Suprapubic skin (tissue), 4 donors: Measurements from ENCODE around the gene CCDC87. TPM values are rescaled to one million over a fixed set of nuclear protein-coding genes. Genes with fewer than 3 reads are reported as not detected.

Experiments used
- DNase-seq, 2 donors: peaks; one replicate each; pipeline ENCODE4 v3.0.0-alpha.2; 2019; ENCODE audit warnings: low spot score in 2 of 2
- H3K27ac ChIP-seq: fragments of 200-600 bp; sonication (generic); one replicate; pipeline ENCODE4 v1.5.1; 2019
- H3K27me3 ChIP-seq: fragments of 200-600 bp; sonication (generic); one replicate; pipeline ENCODE4 v1.5.1; 2019
- H3K36me3 ChIP-seq: fragments of 200-600 bp; sonication (generic); one replicate; pipeline ENCODE4 v1.5.1; 2019
- H3K4me1 ChIP-seq: fragments of 200-600 bp; sonication (generic); one replicate; pipeline ENCODE4 v1.5.1; 2019
- H3K4me3 ChIP-seq: fragments of 200-600 bp; sonication (generic); one replicate; pipeline ENCODE4 v1.5.1; 2019; ENCODE audit warnings: mild to moderate bottlenecking
- H3K9me3 ChIP-seq: fragments of 200-600 bp; sonication (generic); one replicate; pipeline ENCODE4 v1.5.1; 2019
- CTCF ChIP-seq, 2 donors: fragments of 200-600 bp in 1 of 2; fragments of 450-650 bp in 1 of 2; sonication (generic) in 1 of 2; IDR thresholded peaks; one replicate each; pipeline ENCODE4 v1.5.1; 2016 to 2019; ENCODE audit warnings: antibody characterized with exemption in 2 of 2, mild to moderate bottlenecking in 1 of 2, moderate library complexity in 1 of 2
- EP300 ChIP-seq: sonication (generic); formaldehyde crosslinking; IDR thresholded peaks from one replicate; pipeline ENCODE4 v1.6.1; 2017; ENCODE audit warnings: antibody characterized with exemption
- POLR2A ChIP-seq, 2 donors: fragments of 450-650 bp; IDR thresholded peaks; one replicate each; pipeline ENCODE4 v1.6.1; 2017; ENCODE audit warnings: antibody characterized with exemption in 2 of 2, mild to moderate bottlenecking in 2 of 2, moderate library complexity in 2 of 2
- POLR2AphosphoS5 ChIP-seq, 3 donors: sonication (generic); formaldehyde crosslinking; IDR thresholded peaks; one replicate each; pipeline ENCODE4 v1.6.1; 2017; ENCODE audit warnings: antibody characterized with exemption in 3 of 3
- WGBS: methylation state at CpG from one replicate; pipeline ENCODE4 v1.1.5; 2018; 5-methylcytosine and 5-hydroxymethylcytosine counted together
- total RNA-seq, 4 donors: library from RNA; depleted of rRNA; stranded (reverse); fragments of >200 nt; gene quantifications; one replicate each; pipeline ENCODE4 v1.1.0, GENCODE V29; 2016

Gene CCDC87
- total RNA-seq, 4 donors from 2014 or later = 0.30 to 0.55 TPM; not detected in 2

GRCh38 chr11:66637557-66638176, 44.8 kb upstream of the CCDC87 start:
- peaks cover 58% of the 10 kb centered on the region for H3K4me1 ChIP-seq
- 42% methylated on average over 11 of the region's 12 CpGs for WGBS
- TF ChIP-seq EP300 (no peak), POLR2AphosphoS5 (IDR thresholded peaks at IDR 0.05) (no peak), CTCF (IDR thresholded peaks at IDR 0.05) (no peak), POLR2A (IDR thresholded peaks at IDR 0.05) (no peak)

GRCh38 chr11:66636411-66636810, 43.5 kb upstream of the CCDC87 start:
- DNase-seq = no peak
- Histone ChIP-seq H3K4me1 (peaks cover 45% of the 10 kb centered on the region), H3K36me3 (peaks cover 19% of the 10 kb centered on the region)

More at GRCh38 chr11:66637557-66638176, 44.8 kb upstream of the CCDC87 start:
- Histone ChIP-seq H3K27ac (peak overlapping the region; percentile 78), H3K27me3 (no peaks in the 10 kb centered on the region), H3K9me3 (no peaks in the 10 kb centered on the region), H3K36me3 (peaks cover 25% of the 10 kb centered on the region), H3K4me3 (peak overlapping the region; percentile 62)
- DNase-seq = no peak

GRCh38 chr11:66632952-66633351, 40.1 kb upstream of the CCDC87 start:
- H3K4me1 ChIP-seq = peaks cover 22% of the 10 kb centered on the region
- no peak overlapping the region for H3K27ac ChIP-seq
- H3K9me3 ChIP-seq = no peaks in the 10 kb centered on the region
- no peak for DNase-seq
- 80% methylated on average over 2 of the region's 2 CpGs for WGBS
- H3K36me3 ChIP-seq = peaks cover 25% of the 10 kb centered on the region
- H3K27me3 ChIP-seq = no peaks in the 10 kb centered on the region
- no peak overlapping the region for H3K4me3 ChIP-seq
- no peak for TF ChIP-seq CTCF (IDR thresholded peaks at IDR 0.05)
- TF ChIP-seq EP300 = no peak

More at GRCh38 chr11:66636411-66636810, 43.5 kb upstream of the CCDC87 start:
- Histone ChIP-seq H3K27ac (no peak overlapping the region), H3K9me3 (no peaks in the 10 kb centered on the region), H3K4me3 (no peak overlapping the region), H3K27me3 (no peaks in the 10 kb centered on the region)
- TF ChIP-seq POLR2A (IDR thresholded peaks at IDR 0.05) (no peak), EP300 (no peak), CTCF (IDR thresholded peaks at IDR 0.05) (no peak), POLR2AphosphoS5 (IDR thresholded peaks at IDR 0.05) (no peak)
- WGBS = 74% methylated on average over 3 of the region's 3 CpGs

- Histone ChIP-seq H3K36me3 (peaks cover 36% of the 10 kb centered on the region), H3K4me1 (peaks cover 11% of the 10 kb centered on the region), H3K27me3 (no peaks in the 10 kb centered on the region), H3K27ac (no peak overlapping the region), H3K9me3 (no peaks in the 10 kb centered on the region), H3K4me3 (no peak overlapping the region)
- TF ChIP-seq EP300 (no peak), CTCF (IDR thresholded peaks at IDR 0.05) (no peak), POLR2AphosphoS5 (IDR thresholded peaks at IDR 0.05) (no peak), POLR2A (IDR thresholded peaks at IDR 0.05) (no peak)
- DNase-seq = no peak
- WGBS = 94% methylated on average over 6 of the region's 6 CpGs
These were observed 39.0 kb upstream of the CCDC87 start for GRCh38 chr11:66631883-66632282.

- Histone ChIP-seq H3K36me3 (peaks cover 61% of the 10 kb centered on the region), H3K27me3 (no peaks in the 10 kb centered on the region), H3K9me3 (no peaks in the 10 kb centered on the region), H3K27ac (no peak overlapping the region), H3K4me3 (no peak overlapping the region), H3K4me1 (no peaks in the 10 kb centered on the region)
- no peak for DNase-seq
- no peak for TF ChIP-seq EP300
- TF ChIP-seq POLR2A (IDR thresholded peaks at IDR 0.05) = no peak
- no peak for TF ChIP-seq CTCF (IDR thresholded peaks at IDR 0.05)
- no peak for TF ChIP-seq POLR2AphosphoS5 (IDR thresholded peaks at IDR 0.05)
- WGBS = 91% methylated on average over 2 of the region's 2 CpGs
These were observed 36.5 kb upstream of the CCDC87 start for GRCh38 chr11:66629356-66629755.
